Measurements from ENCODE around the gene CECR2.

DNA sequence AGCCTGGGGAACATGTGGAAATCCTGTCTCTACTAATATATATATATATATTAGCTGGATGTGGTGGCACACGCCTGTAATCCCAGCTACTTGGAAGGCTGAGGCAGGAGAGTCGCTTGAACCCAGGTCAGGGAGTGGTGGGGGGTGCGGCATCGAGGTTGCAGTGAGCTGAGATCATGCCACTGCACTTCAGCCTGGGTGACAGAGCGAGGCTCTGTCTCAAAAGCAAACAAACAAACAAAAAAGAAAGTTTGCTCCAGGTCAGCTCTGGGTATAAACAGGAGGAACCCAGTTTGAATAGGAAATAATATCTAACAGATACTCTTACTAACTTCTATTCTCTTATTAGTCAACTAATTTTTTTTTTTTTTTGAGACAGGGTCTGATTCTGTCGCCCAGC is 34.3 kb upstream of the CECR2 start:
- no peak for TF ChIP-seq EZH2 (IDR thresholded peaks at IDR 0.05; ENCODE audit: borderline replicate concordance, low read length)
- TF ChIP-seq, protein P1, sequence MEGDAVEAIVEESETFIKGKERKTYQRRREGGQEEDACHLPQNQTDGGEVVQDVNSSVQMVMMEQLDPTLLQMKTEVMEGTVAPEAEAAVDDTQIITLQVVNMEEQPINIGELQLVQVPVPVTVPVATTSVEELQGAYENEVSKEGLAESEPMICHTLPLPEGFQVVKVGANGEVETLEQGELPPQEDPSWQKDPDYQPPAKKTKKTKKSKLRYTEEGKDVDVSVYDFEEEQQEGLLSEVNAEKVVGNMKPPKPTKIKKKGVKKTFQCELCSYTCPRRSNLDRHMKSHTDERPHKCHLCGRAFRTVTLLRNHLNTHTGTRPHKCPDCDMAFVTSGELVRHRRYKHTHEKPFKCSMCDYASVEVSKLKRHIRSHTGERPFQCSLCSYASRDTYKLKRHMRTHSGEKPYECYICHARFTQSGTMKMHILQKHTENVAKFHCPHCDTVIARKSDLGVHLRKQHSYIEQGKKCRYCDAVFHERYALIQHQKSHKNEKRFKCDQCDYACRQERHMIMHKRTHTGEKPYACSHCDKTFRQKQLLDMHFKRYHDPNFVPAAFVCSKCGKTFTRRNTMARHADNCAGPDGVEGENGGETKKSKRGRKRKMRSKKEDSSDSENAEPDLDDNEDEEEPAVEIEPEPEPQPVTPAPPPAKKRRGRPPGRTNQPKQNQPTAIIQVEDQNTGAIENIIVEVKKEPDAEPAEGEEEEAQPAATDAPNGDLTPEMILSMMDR (IDR thresholded peaks at IDR 0.05; ENCODE audit: low read length), result no peak
